A549 (cell line): ENCODE data around the gene RPUSD2.

Experiments used
- EHF ChIP-seq: fragments of 250-450 bp; sonication (Bioruptor Pico); IDR thresholded peaks from 2 replicates; pipeline ENCODE4 v1.5.0; 2020; ENCODE audit warnings: mild to moderate bottlenecking
- EP300 ChIP-seq, 2 experiments: fragments of >200 bp; sonication (Bioruptor Twin); formaldehyde crosslinking; IDR thresholded peaks; 2 replicates in 1 of 2; 3 replicates in 1 of 2; pipeline ENCODE4 v1.6.1; 2016 to 2017
- ESRRA ChIP-seq: fragments of 150-350 bp; IDR thresholded peaks from 2 replicates; pipeline ENCODE4 v1.6.1; 2014; ENCODE audit warnings: mild to moderate bottlenecking, low read length, borderline replicate concordance
- PBX3 ChIP-seq: IDR thresholded peaks from 2 replicates; pipeline ENCODE4 v1.6.1; 2012

- TF ChIP-seq ESRRA, result no peak
- TF ChIP-seq EP300 (IDR thresholded peaks at IDR 0.05), result no peak
- TF ChIP-seq EHF (CRISPR knock-in tag), result no peak
- no peak for TF ChIP-seq PBX3
Observed at GRCh38 chr15:40538976-40539375, 30.1 kb upstream of the RPUSD2 start.
